Daoy (cell line): Measurements from ENCODE around the gene CRPPA. TPM values are rescaled to one million over a fixed set of nuclear protein-coding genes. Genes with fewer than 3 reads are reported as not detected.

ENCODE experiments used
- DNase-seq: peaks from one replicate; pipeline ENCODE4 v3.0.0-alpha.2; 2015; ENCODE audit warnings: low read depth
- total RNA-seq: library from RNA; depleted of rRNA; stranded (reverse); fragments of >200 nt; shearing (Covaris generic); gene quantifications from 2 replicates; pipeline ENCODE4 v1.2.3, GENCODE V29; 2014

The CRPPA gene
- total RNA-seq, 1 experiment from 2014 or later = 0.11 TPM

GRCh38 chr7:16423761-16424160 is 2.4 kb upstream of the CRPPA start:
- no peak for DNase-seq

- DNase-seq = no peak
Observed at GRCh38 chr7:16422917-16423316, 1.6 kb upstream of the CRPPA start.

- DNase-seq = no peak
Observed at GRCh38 chr7:16422103-16422435, 731 bp upstream of the CRPPA start.

- DNase-seq = peak; percentile 93
Observed at GRCh38 chr7:16420649-16421332, 547 bp downstream of the CRPPA start.

- no peak for DNase-seq
Observed at GRCh38 chr7:16420329-16420648, 1.0 kb downstream of the CRPPA start.

- no peak for DNase-seq
Observed at GRCh38 chr7:16419859-16420258, 1.5 kb downstream of the CRPPA start.

- no peak for DNase-seq
Observed at GRCh38 chr7:16419126-16419525, 2.2 kb downstream of the CRPPA start.

- no peak for DNase-seq
Observed at GRCh38 chr7:16417906-16418305, 3.4 kb downstream of the CRPPA start.

- DNase-seq = peak; percentile 13
Observed at GRCh38 chr7:16416289-16417282, 4.8 kb downstream of the CRPPA start.

GRCh38 chr7:16412274-16413254 is 8.8 kb downstream of the CRPPA start:
- DNase-seq = no peak

- no peak for DNase-seq
Observed at GRCh38 chr7:16411391-16411790, 9.9 kb downstream of the CRPPA start.

- no peak for DNase-seq
Observed at GRCh38 chr7:16409777-16410176, 11.6 kb downstream of the CRPPA start.

GRCh38 chr7:16404636-16405035 is 16.7 kb downstream of the CRPPA start:
- no peak for DNase-seq

GRCh38 chr7:16403475-16403874 is 17.9 kb downstream of the CRPPA start:
- no peak for DNase-seq

GRCh38 chr7:16402940-16403339 is 18.4 kb downstream of the CRPPA start:
- DNase-seq = no peak

GRCh38 chr7:16402091-16402490 is 19.2 kb downstream of the CRPPA start:
- no peak for DNase-seq

GRCh38 chr7:16400893-16401275 is 20.5 kb downstream of the CRPPA start:
- no peak for DNase-seq

GRCh38 chr7:16399916-16400892 is 21.1 kb downstream of the CRPPA start:
- DNase-seq = peak; percentile 19

- DNase-seq = no peak
Observed at GRCh38 chr7:16399265-16399831, 22.0 kb downstream of the CRPPA start.
